ENCODE measurements around the gene THEMIS.

THEMIS gene

DNA sequence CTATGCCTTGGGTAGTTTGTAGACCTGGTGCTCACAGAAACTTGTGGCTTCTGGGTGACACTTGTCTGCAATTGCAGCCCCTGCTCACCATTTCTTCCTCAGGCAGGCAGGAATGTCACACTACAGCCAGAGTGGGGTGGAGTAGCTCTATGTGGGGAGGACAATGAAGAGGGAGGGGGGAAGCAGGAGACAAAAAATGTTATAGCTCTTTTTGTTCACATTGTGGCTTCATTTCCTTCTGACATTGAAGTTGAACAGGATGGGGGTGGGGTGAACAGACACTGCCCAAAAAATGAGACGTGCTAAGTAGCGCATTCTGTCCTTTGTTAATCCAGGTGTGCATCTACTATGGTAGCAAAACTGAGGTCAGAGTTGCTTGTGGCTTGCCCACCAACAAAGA, at the start of gene THEMIS:
THEMIS (minus strand) TSS at position 124 of the 400 bp plus-strand sequence. CDS start 126 bp downstream, outside the sequence.
- H3K4me3 ChIP-seq (ENCODE audit: low read length): no peak within 1 kb of the TSS
- no peak for DNase-seq (ENCODE audit: low read depth)
- TF ChIP-seq, protein P1, sequence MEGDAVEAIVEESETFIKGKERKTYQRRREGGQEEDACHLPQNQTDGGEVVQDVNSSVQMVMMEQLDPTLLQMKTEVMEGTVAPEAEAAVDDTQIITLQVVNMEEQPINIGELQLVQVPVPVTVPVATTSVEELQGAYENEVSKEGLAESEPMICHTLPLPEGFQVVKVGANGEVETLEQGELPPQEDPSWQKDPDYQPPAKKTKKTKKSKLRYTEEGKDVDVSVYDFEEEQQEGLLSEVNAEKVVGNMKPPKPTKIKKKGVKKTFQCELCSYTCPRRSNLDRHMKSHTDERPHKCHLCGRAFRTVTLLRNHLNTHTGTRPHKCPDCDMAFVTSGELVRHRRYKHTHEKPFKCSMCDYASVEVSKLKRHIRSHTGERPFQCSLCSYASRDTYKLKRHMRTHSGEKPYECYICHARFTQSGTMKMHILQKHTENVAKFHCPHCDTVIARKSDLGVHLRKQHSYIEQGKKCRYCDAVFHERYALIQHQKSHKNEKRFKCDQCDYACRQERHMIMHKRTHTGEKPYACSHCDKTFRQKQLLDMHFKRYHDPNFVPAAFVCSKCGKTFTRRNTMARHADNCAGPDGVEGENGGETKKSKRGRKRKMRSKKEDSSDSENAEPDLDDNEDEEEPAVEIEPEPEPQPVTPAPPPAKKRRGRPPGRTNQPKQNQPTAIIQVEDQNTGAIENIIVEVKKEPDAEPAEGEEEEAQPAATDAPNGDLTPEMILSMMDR (conservative IDR thresholded peaks at IDR 0.05; ENCODE audit: low read depth, low read length): no peak

DNA sequence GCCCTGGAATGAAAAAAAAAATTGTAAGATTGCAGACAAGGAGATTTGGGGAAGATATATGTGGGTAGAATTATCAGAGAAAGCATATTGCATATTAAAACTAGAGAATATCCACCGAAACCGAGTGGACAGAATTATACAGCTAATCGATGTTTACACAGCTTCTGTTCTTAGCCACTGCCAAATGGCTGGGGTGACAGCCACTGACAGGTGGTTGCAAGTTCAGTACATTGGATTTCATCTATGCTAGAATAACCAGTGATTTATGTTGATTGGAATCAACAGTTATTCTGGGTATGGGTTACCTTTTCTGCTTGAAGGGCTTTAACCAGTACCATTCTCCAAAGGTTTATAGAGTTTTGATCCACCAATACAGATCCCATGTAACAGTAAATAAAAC, 48.4 kb upstream of the THEMIS start:
- DNase-seq (ENCODE audit: low read depth): no peak
- H3K4me3 ChIP-seq (ENCODE audit: low read length): no peak overlapping the region
- TF ChIP-seq, protein P1 (conservative IDR thresholded peaks at IDR 0.05; ENCODE audit: low read depth, low read length): no peak

- no peak overlapping the region for H3K4me3 ChIP-seq (ENCODE audit: low read length)
- no peak for DNase-seq (ENCODE audit: low read depth)
- TF ChIP-seq, protein P1 (conservative IDR thresholded peaks at IDR 0.05; ENCODE audit: low read depth, low read length): no peak
Observed at GRCh38 chr6:127946388-127946787, 45.5 kb upstream of the THEMIS start.

GRCh38 chr6:127945434-127946097, 44.7 kb upstream of the THEMIS start:
- TF ChIP-seq, protein P1 (conservative IDR thresholded peaks at IDR 0.05; ENCODE audit: low read depth, low read length): no peak
- DNase-seq (ENCODE audit: low read depth): no peak
- H3K4me3 ChIP-seq (ENCODE audit: low read length): no peak overlapping the region

GRCh38 chr6:127941228-127941627, 40.4 kb upstream of the THEMIS start:
- H3K4me3 ChIP-seq (ENCODE audit: low read length): no peak overlapping the region
- TF ChIP-seq, protein P1 (conservative IDR thresholded peaks at IDR 0.05; ENCODE audit: low read depth, low read length): no peak
- no peak for DNase-seq (ENCODE audit: low read depth)

- no peak overlapping the region for H3K4me3 ChIP-seq (ENCODE audit: low read length)
- no peak for DNase-seq (ENCODE audit: low read depth)
- TF ChIP-seq, protein P1 (conservative IDR thresholded peaks at IDR 0.05; ENCODE audit: low read depth, low read length): no peak
Observed at GRCh38 chr6:127939442-127940066, 38.7 kb upstream of the THEMIS start.

DNA sequence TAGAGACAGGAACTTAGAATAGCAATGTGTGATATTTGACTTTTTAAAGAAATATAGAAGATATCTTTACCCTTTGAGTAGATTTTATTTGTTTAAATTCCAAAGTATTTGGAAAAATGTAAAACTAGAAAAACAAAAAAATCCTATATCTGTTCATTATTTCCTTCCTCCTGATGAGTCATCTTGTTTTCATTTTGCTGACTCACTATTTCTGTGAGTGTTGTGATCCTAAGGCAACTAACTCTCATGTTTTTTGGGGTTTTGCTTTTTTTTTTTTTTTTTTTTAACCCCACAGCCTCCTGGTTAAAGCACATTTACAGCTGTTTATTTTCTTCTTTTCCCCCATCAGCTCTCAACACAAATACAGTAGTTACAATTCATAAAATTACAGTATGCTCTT, 37.8 kb upstream of the THEMIS start:
- DNase-seq (ENCODE audit: low read depth): no peak
- TF ChIP-seq, protein P1 (conservative IDR thresholded peaks at IDR 0.05; ENCODE audit: low read depth, low read length): no peak
- no peak overlapping the region for H3K4me3 ChIP-seq (ENCODE audit: low read length)

Measured in retinal pigment epithelial cell (primary cell).